GM12878 (cell line): ENCODE measurements around the gene LRSAM1. TPM values are rescaled to one million over a fixed set of nuclear protein-coding genes. Genes with fewer than 3 reads are reported as not detected.

ENCODE experiments used
- ATAC-seq: fragments of 200-7000 bp; cut with Tn5 transposase; 3 replicates; pipeline ENCODE4 v1.9.1; 2020; ENCODE audit warnings: mild to moderate bottlenecking, moderate library complexity
- BruUV-seq: library from RNA; stranded (reverse); fragments of 400-500 nt; replicated peaks from 2 replicates; lab custom pipeline; 2021; lab: Mats Ljungman, UMichigan
- CTCF ChIA-PET: fragments of 300-600 bp; sonication (Branson Sonifier 250); formaldehyde crosslinking; extraction: SDS; loops from one replicate; lab custom pipeline; 2021; ENCODE audit warnings: inconsistent platforms; lab: Yijun Ruan, JAX
- POLR2A ChIA-PET: fragments of 350-600 bp; formaldehyde crosslinking; extraction: SDS; loops from one replicate; lab custom pipeline; 2021; ENCODE audit warnings: inconsistent platforms; lab: Charles Lee
- RAD21 ChIA-PET: fragments of 300-600 bp; sonication (Branson Sonifier 250); formaldehyde crosslinking; loops from one replicate; lab custom pipeline; 2023; ENCODE audit warnings: antibody characterized with exemption; ENCODE audit not compliant: unreplicated experiment; lab: Charles Lee
- SMC1A ChIA-PET: fragments of 300-600 bp; sonication (Branson Sonifier 250); formaldehyde crosslinking; loops from one replicate; lab custom pipeline; 2023; ENCODE audit not compliant: unreplicated experiment, uncharacterized antibody; lab: Charles Lee
- DNase-seq: peaks from one replicate; pipeline ENCODE4 v3.0.0-alpha.2; 2011; ENCODE audit warnings: low read depth, low spot score
- FAIRE-seq: peaks from 3 replicates; lab custom pipeline; 2011; peaks lifted over from hg19 to GRCh38; lab: Jason Lieb, UNC
- H2AFZ ChIP-seq: 2 replicates; pipeline ENCODE4 v1.6.0; 2011; ENCODE audit warnings: low read depth, low read length, control low read depth; ENCODE audit not compliant: control insufficient read depth
- H3K27ac ChIP-seq: 2 replicates; pipeline ENCODE4 v1.5.1; 2011; ENCODE audit warnings: control low read depth; ENCODE audit not compliant: control insufficient read depth, insufficient read depth
- H3K27me3 ChIP-seq, 2 experiments: replicated peaks in 1 of 2; 2 replicates each; pipeline versions ENCODE4 v1.6.0 to v1.6.1; 2011; ENCODE audit warnings: low read length in 1 of 2; ENCODE audit not compliant: control insufficient read depth in 2 of 2, insufficient read depth in 2 of 2
- H3K36me3 ChIP-seq, 2 experiments: 2 replicates each; pipeline ENCODE4 v1.5.1; 2011; ENCODE audit warnings: low read length in 1 of 2; ENCODE audit not compliant: control insufficient read depth in 2 of 2, insufficient read depth in 2 of 2
- H3K4me1 ChIP-seq: 2 replicates; pipeline ENCODE4 v1.6.1; 2011; ENCODE audit warnings: mild to moderate bottlenecking, low read length, moderate library complexity, mixed read lengths; ENCODE audit not compliant: control insufficient read depth, insufficient read depth
- H3K4me2 ChIP-seq: 2 replicates; pipeline ENCODE4 v1.6.0; 2011; ENCODE audit warnings: control low read depth; ENCODE audit not compliant: control insufficient read depth, insufficient read depth
- H3K4me3 ChIP-seq: fragments of 200-600 bp; sonication (generic); 2 replicates; pipeline ENCODE4 v1.5.1; 2016
- H3K79me2 ChIP-seq: 2 replicates; pipeline ENCODE4 v1.6.0; 2011; ENCODE audit warnings: low read length; ENCODE audit not compliant: control insufficient read depth, insufficient read depth
- H3K9ac ChIP-seq: 2 replicates; pipeline ENCODE4 v1.8.0; 2011; ENCODE audit warnings: low read length, control low read depth, mixed read lengths; ENCODE audit not compliant: control insufficient read depth, insufficient read depth
- H3K9me3 ChIP-seq: replicated peaks from 3 replicates; pipeline ENCODE4 v1.5.1; 2011; ENCODE audit warnings: mild to moderate bottlenecking, low read length; ENCODE audit not compliant: control insufficient read depth, insufficient read depth
- H4K20me1 ChIP-seq: 2 replicates; pipeline ENCODE4 v1.6.0; 2011; ENCODE audit not compliant: control insufficient read depth, insufficient read depth
- EZH2 ChIP-seq: IDR thresholded peaks from 2 replicates; pipeline ENCODE4 v1.6.1; 2012; ENCODE audit warnings: low read depth, mild to moderate bottlenecking, control low read depth, inconsistent platforms, low read length, borderline replicate concordance; ENCODE audit not compliant: control insufficient read depth
- MLLT1 ChIP-seq: fragments of 450-650 bp; IDR thresholded peaks from 2 replicates; pipeline ENCODE4 v1.6.1; 2016; ENCODE audit warnings: mild to moderate bottlenecking
- NFYA ChIP-seq: IDR thresholded peaks from 2 replicates; pipeline ENCODE4 v1.6.1; 2011; ENCODE audit warnings: low read depth, mild to moderate bottlenecking, low read length, improper control_type of control experiment, borderline replicate concordance
- NR2C2 ChIP-seq: IDR thresholded peaks from 2 replicates; pipeline ENCODE4 v1.6.1; 2011; ENCODE audit warnings: borderline replicate concordance, low read depth; ENCODE audit not compliant: control insufficient read depth, insufficient read length
- RELA ChIP-seq: fragments of 450-650 bp; IDR thresholded peaks from 2 replicates; pipeline ENCODE4 v1.8.0; 2014; ENCODE audit warnings: borderline replicate concordance; ENCODE audit not compliant: partially characterized antibody
- TCF7 ChIP-seq: IDR thresholded peaks from 2 replicates; pipeline ENCODE4 v1.6.1; 2014; ENCODE audit warnings: antibody characterized with exemption, borderline replicate concordance
- WRNIP1 ChIP-seq: IDR thresholded peaks from 2 replicates; pipeline ENCODE4 v1.6.1; 2011; ENCODE audit warnings: low read depth, low read length, improper control_type of control experiment, borderline replicate concordance
- ZZZ3 ChIP-seq: IDR thresholded peaks from 2 replicates; pipeline ENCODE4 v1.6.1; 2011; ENCODE audit warnings: low read depth; ENCODE audit not compliant: control insufficient read depth, insufficient read length
- WGBS: methylation state at CpG from one replicate; pipeline ENCODE4 v1.1.6; 2016; ENCODE audit warnings: low lambda C conversion rate; ENCODE audit not compliant: insufficient replicate concordance, insufficient coverage; ENCODE audit errors: missing lambda C conversion rate; 5-methylcytosine and 5-hydroxymethylcytosine counted together
- in situ Hi-C: fragments of 300-500 bp; cut with MboI; formaldehyde crosslinking; loops from 9 replicates; pipeline ENCODE4 v1.14.3; 2018; ENCODE audit warnings: mixed read lengths
- intact Hi-C: fragments of 100-400 bp; cut with micrococcal nuclease; formaldehyde crosslinking; loops from one replicate; pipeline ENCODE4 v1.14.2; 2022; ENCODE audit not compliant: unreplicated experiment
- polyA plus RNA-seq, 11 experiments: library from polyadenylated mRNA; depleted of rRNA in 4 of 11; unstranded in 6 of 11; stranded (reverse) in 5 of 11; fragments of >200 nt; fragmentation: Nextera tagmentation in 4 of 11; fragmentation: Illumina TruSeq in 1 of 11; extraction: Ambion mirVana in 4 of 11; extraction: Trizol in 1 of 11; gene quantifications; 1 replicate in 1 of 11; 2 replicates in 10 of 11; pipeline versions ENCODE4 v1.2.1 to v1.2.3, GENCODE V29; 2011 to 2016; ENCODE audit warnings: inconsistent platforms in 2 of 11, missing spikeins in 2 of 11, low read depth in 1 of 11
- total RNA-seq, 4 experiments: library from RNA; depleted of rRNA in 3 of 4; stranded (reverse); fragments of >200 nt in 3 of 4; fragmentation: Illumina TruSeq in 1 of 4; extraction: Trizol in 1 of 4; gene quantifications; 2 replicates each; pipeline versions ENCODE4 v1.2.1 to v1.2.3, GENCODE V29; 2013 to 2021
- TF ChIP-seq, protein P1 (sequence below): fragments of 450-650 bp; IDR thresholded peaks from 2 replicates; pipeline ENCODE4 v1.6.1; 2018; ENCODE audit warnings: mild to moderate bottlenecking, low read depth, moderate library complexity; ENCODE audit not compliant: partially characterized antibody

LRSAM1 gene
- total and polyA plus RNA-seq, 10 of the 15 experiments (the other 5 are each of a cell fraction or from before 2014, with no cell fraction given), result 0.14 to 23.4 (median 11.7) TPM

- FAIRE-seq (no peak), DNase-seq (no peak), ATAC-seq (no peak)
- Histone ChIP-seq H3K4me3 (no peak overlapping the region), H3K79me2 (no peaks in the 10 kb centered on the region), H3K9ac (no peak overlapping the region), H3K36me3 (no peaks in the 10 kb centered on the region), H2AFZ (no peak overlapping the region), H3K27ac (no peak overlapping the region), H3K27me3 (no peaks in the 10 kb centered on the region; a peak in 1 of 4 replicates), H4K20me1 (no peaks in the 10 kb centered on the region), H3K9me3 (no peaks in the 10 kb centered on the region), H3K4me2 (no peak overlapping the region), H3K4me1 (no peaks in the 10 kb centered on the region)
- ChIA-PET RAD21 (no interaction called here), CTCF (no interaction called here), SMC1A (no interaction called here), POLR2A (interaction anchor here (1.3 kb wide), 1 partner anchor 27 kb away, joined by 6 read pairs; no protein-coding TSS in a partner anchor)
- in situ Hi-C loops, result no loop called here
- 40% methylated on average over 13 of the region's 14 CpGs for WGBS
- no peak for TF ChIP-seq MLLT1
- no peak for TF ChIP-seq NFYA
- BruUV-seq, result no TSS peak
- intact Hi-C loops, result no loop called here
These were observed 95.0 kb downstream of the LRSAM1 start for GRCh38 chr9:127546125-127546832.

DNA sequence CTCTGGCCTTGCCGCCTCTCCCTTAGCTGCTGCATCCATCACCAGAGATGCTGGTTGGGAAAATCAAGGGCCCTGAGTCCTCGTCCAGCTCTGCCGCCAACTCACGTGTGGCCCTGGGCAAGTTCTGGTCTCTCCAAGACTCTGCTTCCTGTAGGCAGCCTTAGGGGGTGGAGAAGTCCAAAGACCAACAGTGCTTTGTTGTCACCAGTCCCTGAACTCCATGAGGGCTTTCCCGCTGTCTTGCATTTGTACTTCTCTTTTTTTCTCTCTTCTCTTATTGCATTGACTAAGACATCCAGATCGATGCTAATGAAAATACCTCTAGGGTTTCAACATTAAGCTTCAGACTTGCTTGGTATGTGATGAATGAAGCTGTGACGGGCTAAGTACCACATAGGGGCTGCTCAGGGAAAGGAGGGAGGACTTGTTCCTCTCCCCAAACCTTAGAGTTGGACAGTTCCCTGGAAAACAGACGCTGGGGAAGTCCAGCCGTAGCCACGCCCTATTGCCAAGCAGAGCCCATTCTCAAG, 97.1 kb downstream of the LRSAM1 start:
- no peaks in the 10 kb centered on the region for H3K9me3 ChIP-seq
- no peak overlapping the region for H3K9ac ChIP-seq
- no peak for ATAC-seq
- no peaks in the 10 kb centered on the region; a peak in 1 of 4 replicates for H3K27me3 ChIP-seq
- RAD21 ChIA-PET, result no interaction called here
- DNase-seq, result no peak
- 59% methylated on average over 10 of the region's 10 CpGs for WGBS
- no peak overlapping the region for H3K4me2 ChIP-seq
- H3K27ac ChIP-seq, result no peak overlapping the region
- H3K4me3 ChIP-seq, result no peak overlapping the region
- TF ChIP-seq NR2C2 (no peak), TCF7 (no peak), RELA (no peak), ZZZ3 (no peak), WRNIP1 (no peak), EZH2 (no peak)
- TF ChIP-seq, protein P1, sequence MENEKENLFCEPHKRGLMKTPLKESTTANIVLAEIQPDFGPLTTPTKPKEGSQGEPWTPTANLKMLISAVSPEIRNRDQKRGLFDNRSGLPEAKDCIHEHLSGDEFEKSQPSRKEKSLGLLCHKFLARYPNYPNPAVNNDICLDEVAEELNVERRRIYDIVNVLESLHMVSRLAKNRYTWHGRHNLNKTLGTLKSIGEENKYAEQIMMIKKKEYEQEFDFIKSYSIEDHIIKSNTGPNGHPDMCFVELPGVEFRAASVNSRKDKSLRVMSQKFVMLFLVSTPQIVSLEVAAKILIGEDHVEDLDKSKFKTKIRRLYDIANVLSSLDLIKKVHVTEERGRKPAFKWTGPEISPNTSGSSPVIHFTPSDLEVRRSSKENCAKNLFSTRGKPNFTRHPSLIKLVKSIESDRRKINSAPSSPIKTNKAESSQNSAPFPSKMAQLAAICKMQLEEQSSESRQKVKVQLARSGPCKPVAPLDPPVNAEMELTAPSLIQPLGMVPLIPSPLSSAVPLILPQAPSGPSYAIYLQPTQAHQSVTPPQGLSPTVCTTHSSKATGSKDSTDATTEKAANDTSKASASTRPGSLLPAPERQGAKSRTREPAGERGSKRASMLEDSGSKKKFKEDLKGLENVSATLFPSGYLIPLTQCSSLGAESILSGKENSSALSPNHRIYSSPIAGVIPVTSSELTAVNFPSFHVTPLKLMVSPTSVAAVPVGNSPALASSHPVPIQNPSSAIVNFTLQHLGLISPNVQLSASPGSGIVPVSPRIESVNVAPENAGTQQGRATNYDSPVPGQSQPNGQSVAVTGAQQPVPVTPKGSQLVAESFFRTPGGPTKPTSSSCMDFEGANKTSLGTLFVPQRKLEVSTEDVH, result no peak
- TF ChIP-seq, all 136 proteins: peak for 0
- no peak overlapping the region for H2AFZ ChIP-seq
- SMC1A ChIA-PET, result no interaction called here
- H3K79me2 ChIP-seq, result no peaks in the 10 kb centered on the region
- intact Hi-C loops, result no loop called here
- no peak for FAIRE-seq
- no peaks in the 10 kb centered on the region for H3K4me1 ChIP-seq
- CTCF ChIA-PET, result interaction anchor here (0.6 kb wide), 1 partner anchor 39 kb away, joined by 3 read pairs; no protein-coding TSS in a partner anchor
- POLR2A ChIA-PET, result no interaction called here
- in situ Hi-C loops, result no loop called here
- no TSS peak for BruUV-seq
- no peaks in the 10 kb centered on the region for H4K20me1 ChIP-seq
- H3K36me3 ChIP-seq, result no peaks in the 10 kb centered on the region
